Testis (tissue), 2 donors: ENCODE measurements around the gene SALL3.

Experiments used
- CTCF ChIP-seq, 3 experiments: fragments of 450-650 bp in 2 of 3; fragments of 200-600 bp in 1 of 3; sonication (generic) in 1 of 3; IDR thresholded peaks; one replicate each; pipeline ENCODE4 v1.5.1; 2016 to 2019; ENCODE audit warnings: antibody characterized with exemption in 3 of 3, mild to moderate bottlenecking in 2 of 3, moderate library complexity in 1 of 3
- POLR2A ChIP-seq: fragments of 450-650 bp; IDR thresholded peaks from one replicate; pipeline ENCODE4 v1.6.1; 2017; ENCODE audit warnings: antibody characterized with exemption, mild to moderate bottlenecking, moderate library complexity

DNA sequence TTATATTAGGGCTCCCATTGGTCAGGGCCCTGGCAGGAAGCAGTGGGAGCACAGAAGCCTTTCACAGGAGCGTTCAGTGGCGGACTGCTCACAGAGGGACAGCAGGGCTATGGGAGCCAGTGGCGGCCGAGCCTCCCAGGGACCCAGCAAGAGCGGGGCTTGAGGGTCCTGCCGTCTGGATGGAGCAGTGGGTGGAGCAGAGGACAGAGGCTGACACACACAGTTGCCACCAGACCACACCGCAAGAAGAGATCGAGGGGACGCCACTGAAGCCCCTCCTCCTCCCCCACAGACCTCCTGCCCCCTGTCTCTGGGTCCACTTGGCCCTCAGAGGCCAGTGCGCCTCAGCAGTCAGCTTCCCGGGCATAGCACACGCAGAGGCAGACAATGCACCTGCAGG is 39.3 kb downstream of the SALL3 start:
- TF ChIP-seq CTCF (IDR thresholded peaks at IDR 0.05): no peak
- no peak for TF ChIP-seq POLR2A
